H9 (cell line): ENCODE data around the gene FAM209A. TPM values are rescaled to one million over a fixed set of nuclear protein-coding genes. Genes with fewer than 3 reads are reported as not detected.

Experiments
- DNase-seq: peaks from one replicate; pipeline ENCODE4 v3.0.0-alpha.2; 2017
- H2AFZ ChIP-seq: one replicate; pipeline ENCODE4 v1.6.1; 2013; ENCODE audit warnings: mild to moderate bottlenecking, low read length, control low read depth, moderate library complexity
- H2AK5ac ChIP-seq: 2 replicates; pipeline ENCODE4 v1.6.1; 2013; ENCODE audit warnings: low read length, control low read depth, mixed read lengths; ENCODE audit not compliant: insufficient read length
- H2BK120ac ChIP-seq: one replicate; pipeline ENCODE4 v1.6.1; 2013; ENCODE audit warnings: low read depth, mild to moderate bottlenecking, low read length, control low read depth, inconsistent platforms; ENCODE audit not compliant: poor library complexity, severe bottlenecking
- H2BK12ac ChIP-seq: 2 replicates; pipeline ENCODE4 v1.6.1; 2013; ENCODE audit warnings: low read length, control low read depth, mixed read lengths, low read depth; ENCODE audit not compliant: insufficient read length
- H2BK15ac ChIP-seq: 2 replicates; pipeline ENCODE4 v1.6.1; 2013; ENCODE audit warnings: low read depth, low read length, control low read depth
- H2BK20ac ChIP-seq: one replicate; pipeline ENCODE4 v1.6.1; 2013; ENCODE audit warnings: low read depth, mild to moderate bottlenecking, low read length, control low read depth, inconsistent platforms; ENCODE audit not compliant: poor library complexity, severe bottlenecking
- H2BK5ac ChIP-seq: 2 replicates; pipeline ENCODE4 v1.6.1; 2013; ENCODE audit warnings: low read length, control low read depth, mixed read lengths; ENCODE audit not compliant: insufficient read length
- H3K14ac ChIP-seq: 2 replicates; pipeline ENCODE4 v1.6.1; 2013; ENCODE audit warnings: low read length, control low read depth; ENCODE audit not compliant: insufficient read depth
- H3K18ac ChIP-seq: 2 replicates; pipeline ENCODE4 v1.6.1; 2013; ENCODE audit warnings: low read depth, mild to moderate bottlenecking, mixed read lengths, low read length, control low read depth; ENCODE audit not compliant: insufficient read length
- H3K23ac ChIP-seq: 2 replicates; pipeline ENCODE4 v1.6.1; 2013; ENCODE audit warnings: low read length, control low read depth, mixed read lengths, low read depth; ENCODE audit not compliant: insufficient read length
- H3K23me2 ChIP-seq: 2 replicates; pipeline ENCODE4 v1.6.1; 2013; ENCODE audit warnings: low read depth, mild to moderate bottlenecking, mixed read lengths, low read length, control low read depth; ENCODE audit not compliant: insufficient read length, poor library complexity, severe bottlenecking
- H3K27ac ChIP-seq: 2 replicates; pipeline ENCODE4 v1.5.1; 2013; ENCODE audit warnings: low read length, control low read depth, mixed read lengths, low read depth; ENCODE audit not compliant: insufficient read length
- H3K27me3 ChIP-seq: 2 replicates; pipeline ENCODE4 v1.6.1; 2013; ENCODE audit warnings: low read length, control low read depth, inconsistent platforms; ENCODE audit not compliant: insufficient read depth
- H3K4ac ChIP-seq: 2 replicates; pipeline ENCODE4 v1.6.1; 2013; ENCODE audit warnings: low read depth, mild to moderate bottlenecking, control low read depth, inconsistent platforms, low read length, moderate library complexity
- H3K4me1 ChIP-seq: 2 replicates; pipeline ENCODE4 v1.6.1; 2013; ENCODE audit warnings: low read length, control low read depth, inconsistent platforms; ENCODE audit not compliant: insufficient read depth
- H3K4me2 ChIP-seq: 2 replicates; pipeline ENCODE4 v1.6.1; 2013; ENCODE audit warnings: low read length, control low read depth, mixed read lengths; ENCODE audit not compliant: insufficient read length, insufficient read depth
- H3K56ac ChIP-seq: 2 replicates; pipeline ENCODE4 v1.6.1; 2013; ENCODE audit warnings: low read depth, mild to moderate bottlenecking, mixed read lengths, low read length, control low read depth; ENCODE audit not compliant: insufficient read length
- H3K79me1 ChIP-seq: 2 replicates; pipeline ENCODE4 v1.6.1; 2013; ENCODE audit warnings: low read depth, mild to moderate bottlenecking, moderate library complexity, low read length, control low read depth, inconsistent platforms; ENCODE audit not compliant: insufficient read depth, poor library complexity, severe bottlenecking
- H3K79me2 ChIP-seq: 2 replicates; pipeline ENCODE4 v1.6.1; 2013; ENCODE audit warnings: low read length, control low read depth, inconsistent platforms; ENCODE audit not compliant: insufficient read depth
- H3K9ac ChIP-seq: 2 replicates; pipeline ENCODE4 v1.6.1; 2013; ENCODE audit warnings: low read length, control low read depth, mixed read lengths; ENCODE audit not compliant: insufficient read length; ENCODE audit errors: extremely low read depth
- H3K9me3 ChIP-seq: one replicate; pipeline ENCODE4 v1.6.1; 2013; ENCODE audit warnings: low read depth, low read length, inconsistent platforms; ENCODE audit not compliant: control insufficient read depth
- H3T11ph ChIP-seq: one replicate; pipeline ENCODE4 v1.6.1; 2013; ENCODE audit warnings: mild to moderate bottlenecking, low read length, control low read depth, inconsistent platforms
- H4K20me1 ChIP-seq: one replicate; pipeline ENCODE4 v1.6.1; 2013; ENCODE audit not compliant: control insufficient read depth, insufficient read length, insufficient read depth
- H4K5ac ChIP-seq: 2 replicates; pipeline ENCODE4 v1.6.1; 2013; ENCODE audit warnings: low read depth, mild to moderate bottlenecking, mixed read lengths, low read length, control low read depth; ENCODE audit not compliant: insufficient read length
- H4K8ac ChIP-seq: replicated peaks from 2 replicates; pipeline ENCODE4 v1.6.1; 2013; ENCODE audit warnings: low read length, control low read depth, mixed read lengths, low read depth; ENCODE audit not compliant: insufficient read length
- H4K91ac ChIP-seq: 2 replicates; pipeline ENCODE4 v1.6.1; 2013; ENCODE audit warnings: low read depth, mild to moderate bottlenecking, moderate library complexity, mixed read lengths, low read length, control low read depth; ENCODE audit not compliant: insufficient read length
- H3K27ac Mint-ChIP-seq, 3 experiments: 2 replicates in 2 of 3; 3 replicates in 1 of 3; pipeline ENCODE4 v1.8.0; 2020 to 2021; ENCODE audit warnings: mixed read lengths in 3 of 3, mild to moderate bottlenecking in 1 of 3, moderate library complexity in 1 of 3
- H3K27me3 Mint-ChIP-seq: 2 replicates; pipeline ENCODE4 v1.8.0; 2021; ENCODE audit warnings: low read depth, mild to moderate bottlenecking, moderate library complexity, mixed read lengths
- H3K36me3 Mint-ChIP-seq, 3 experiments: 2 replicates in 2 of 3; 3 replicates in 1 of 3; pipeline ENCODE4 v1.8.0; 2020 to 2021; ENCODE audit warnings: low read depth in 3 of 3, mixed read lengths in 3 of 3; ENCODE audit not compliant: insufficient read depth in 1 of 3
- H3K4me1 Mint-ChIP-seq, 2 experiments: 2 replicates each; pipeline ENCODE4 v1.8.0; 2020; ENCODE audit warnings: mixed read lengths in 2 of 2
- H3K4me3 Mint-ChIP-seq, 2 experiments: 2 replicates in 1 of 2; 3 replicates in 1 of 2; pipeline ENCODE4 v1.8.0; 2020 to 2021; ENCODE audit warnings: mild to moderate bottlenecking in 2 of 2, mixed read lengths in 2 of 2, moderate library complexity in 1 of 2
- H3K9me3 Mint-ChIP-seq, 2 experiments: 2 replicates in 1 of 2; 3 replicates in 1 of 2; pipeline ENCODE4 v1.8.0; 2020; ENCODE audit warnings: mild to moderate bottlenecking in 2 of 2, mixed read lengths in 2 of 2, moderate library complexity in 1 of 2
- WGBS: extraction: QIAGEN DNeasy Blood & Tissue Kit; methylation state at CpG from one replicate; pipeline ENCODE4 v1.1.7; 2013; ENCODE audit warnings: missing lambda C conversion rate, low lambda C conversion rate, mixed read lengths; ENCODE audit not compliant: insufficient read length; ENCODE audit errors: extremely low coverage; 5-methylcytosine and 5-hydroxymethylcytosine counted together
- total RNA-seq: library from RNA; stranded (reverse); gene quantifications from 2 replicates; pipeline ENCODE4 v1.2.1, GENCODE V29; 2021
- TF ChIP-seq, protein P1 (sequence below): fragments of 200-600 bp; sonication (generic); conservative IDR thresholded peaks from 3 replicates; pipeline ENCODE4 v1.8.0; 2021; ENCODE audit warnings: antibody characterized with exemption, mild to moderate bottlenecking

The FAM209A gene
- total RNA-seq, 1 experiment from 2014 or later, result not detected

DNA sequence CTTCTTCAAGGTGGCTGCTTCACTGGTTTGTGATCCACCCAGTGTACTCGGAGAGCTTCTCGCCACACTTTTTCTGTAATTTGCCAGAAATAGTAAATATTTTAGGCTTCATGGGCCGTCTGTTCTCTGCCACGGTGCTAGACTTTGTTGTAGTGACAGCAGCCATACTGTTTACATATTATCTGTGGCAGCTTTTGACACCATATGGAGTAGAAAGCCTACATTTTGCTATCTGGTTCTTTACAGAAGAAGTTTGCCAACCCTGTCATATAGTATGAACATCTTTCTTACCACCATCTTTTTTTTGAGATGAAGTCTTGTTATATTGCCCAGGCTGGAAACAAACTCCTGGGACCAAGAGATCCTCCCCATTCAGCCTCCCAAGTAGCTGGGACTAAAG is 41.0 kb downstream of the FAM209A start:
- DNase-seq, result no peak
- H4K8ac ChIP-seq, result no peak overlapping the region
- H3K4me2 ChIP-seq, result no peak overlapping the region
- no peak overlapping the region for H4K5ac ChIP-seq
- H3K79me1 ChIP-seq, result no peaks in the 10 kb centered on the region
- no peak overlapping the region for H2BK20ac ChIP-seq
- Mint-ChIP-seq H3K27me3 (no peaks in the 10 kb centered on the region), H3K9me3 (peaks cover 0 to 3% of the 10 kb centered on the region in 2 experiments; a peak in 1 of 5 replicates), H3K27ac (no peak overlapping the region), H3K4me1 (peaks cover 6 to 8% of the 10 kb centered on the region in 2 experiments; a peak in 3 of 4 replicates), H3K36me3 (no peaks in the 10 kb centered on the region), H3K4me3 (no peak overlapping the region)
- H3T11ph ChIP-seq, result no peak overlapping the region
- no peak overlapping the region for H4K91ac ChIP-seq
- no peaks in the 10 kb centered on the region for H3K27me3 ChIP-seq
- H3K27ac ChIP-seq, result no peak overlapping the region
- TF ChIP-seq, protein P1, sequence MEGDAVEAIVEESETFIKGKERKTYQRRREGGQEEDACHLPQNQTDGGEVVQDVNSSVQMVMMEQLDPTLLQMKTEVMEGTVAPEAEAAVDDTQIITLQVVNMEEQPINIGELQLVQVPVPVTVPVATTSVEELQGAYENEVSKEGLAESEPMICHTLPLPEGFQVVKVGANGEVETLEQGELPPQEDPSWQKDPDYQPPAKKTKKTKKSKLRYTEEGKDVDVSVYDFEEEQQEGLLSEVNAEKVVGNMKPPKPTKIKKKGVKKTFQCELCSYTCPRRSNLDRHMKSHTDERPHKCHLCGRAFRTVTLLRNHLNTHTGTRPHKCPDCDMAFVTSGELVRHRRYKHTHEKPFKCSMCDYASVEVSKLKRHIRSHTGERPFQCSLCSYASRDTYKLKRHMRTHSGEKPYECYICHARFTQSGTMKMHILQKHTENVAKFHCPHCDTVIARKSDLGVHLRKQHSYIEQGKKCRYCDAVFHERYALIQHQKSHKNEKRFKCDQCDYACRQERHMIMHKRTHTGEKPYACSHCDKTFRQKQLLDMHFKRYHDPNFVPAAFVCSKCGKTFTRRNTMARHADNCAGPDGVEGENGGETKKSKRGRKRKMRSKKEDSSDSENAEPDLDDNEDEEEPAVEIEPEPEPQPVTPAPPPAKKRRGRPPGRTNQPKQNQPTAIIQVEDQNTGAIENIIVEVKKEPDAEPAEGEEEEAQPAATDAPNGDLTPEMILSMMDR, result no peak
- no peak overlapping the region for H2BK15ac ChIP-seq
- H3K18ac ChIP-seq, result no peak overlapping the region
- H2BK5ac ChIP-seq, result no peak overlapping the region
- H4K20me1 ChIP-seq, result no peaks in the 10 kb centered on the region
- no peak overlapping the region for H3K9ac ChIP-seq
- no peak overlapping the region for H3K14ac ChIP-seq
- no peaks in the 10 kb centered on the region for H3K4me1 ChIP-seq
- no peak overlapping the region for H2AK5ac ChIP-seq
- H3K23me2 ChIP-seq, result no peaks in the 10 kb centered on the region
- H2AFZ ChIP-seq, result no peak overlapping the region
- H3K4ac ChIP-seq, result no peak overlapping the region
- no peak overlapping the region for H2BK12ac ChIP-seq
- WGBS, result no CpG with 5 or more reads among the region's 4 CpGs
- no peaks in the 10 kb centered on the region for H3K9me3 ChIP-seq
- H3K23ac ChIP-seq, result no peak overlapping the region
- no peak overlapping the region for H3K56ac ChIP-seq
- H2BK120ac ChIP-seq, result no peak overlapping the region
- H3K79me2 ChIP-seq, result no peaks in the 10 kb centered on the region
